ENCODE results near the gene GARIN3.

The GARIN3 gene

DNA sequence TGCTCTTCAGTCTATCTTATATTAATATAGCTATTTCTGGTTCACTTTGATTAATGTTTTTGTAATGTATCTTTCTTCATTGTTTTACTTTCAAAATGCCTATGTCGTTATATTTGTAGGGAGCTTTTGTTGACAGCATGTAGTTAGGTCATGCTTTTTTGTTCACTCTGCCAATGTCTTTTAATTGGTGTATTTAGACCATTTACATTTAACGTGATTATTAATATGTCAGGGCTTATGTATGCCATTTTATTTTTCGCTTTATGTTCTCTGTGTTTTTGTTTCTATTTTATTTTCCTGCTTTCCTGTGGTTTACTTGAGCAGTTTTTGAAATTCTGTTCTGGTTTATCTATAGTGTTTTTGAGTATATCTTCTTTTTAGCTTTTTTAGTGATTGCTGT lies 10.8 kb downstream of the GARIN3 start:
- Histone ChIP-seq H3K4me1 (ENCODE audit: control insufficient read depth in 5 of 5, insufficient read depth in 5 of 5, low read length in 5 of 5) (no peaks in the 10 kb centered on the region), H3K36me3 (ENCODE audit: control insufficient read depth in 5 of 5, insufficient read depth in 5 of 5, low read length in 5 of 5) (no peaks in the 10 kb centered on the region), H3K27ac (ENCODE audit: low read depth, low read length) (no peak overlapping the region), H3K4me3 (ENCODE audit: low read depth in 1 of 5, low read length in 5 of 5) (no peak overlapping the region), H3K9me3 (ENCODE audit: control insufficient read depth in 5 of 5, low read length in 5 of 5) (no peaks in the 10 kb centered on the region), H3K27me3 (ENCODE audit: control insufficient read depth in 5 of 5, insufficient read depth in 4 of 5, low read length in 5 of 5) (peaks cover 0 to 3% (median 0%) of the 10 kb centered on the region in 5 donors), H3K9ac (ENCODE audit: low read length in 5 of 5) (no peak overlapping the region)

DNA sequence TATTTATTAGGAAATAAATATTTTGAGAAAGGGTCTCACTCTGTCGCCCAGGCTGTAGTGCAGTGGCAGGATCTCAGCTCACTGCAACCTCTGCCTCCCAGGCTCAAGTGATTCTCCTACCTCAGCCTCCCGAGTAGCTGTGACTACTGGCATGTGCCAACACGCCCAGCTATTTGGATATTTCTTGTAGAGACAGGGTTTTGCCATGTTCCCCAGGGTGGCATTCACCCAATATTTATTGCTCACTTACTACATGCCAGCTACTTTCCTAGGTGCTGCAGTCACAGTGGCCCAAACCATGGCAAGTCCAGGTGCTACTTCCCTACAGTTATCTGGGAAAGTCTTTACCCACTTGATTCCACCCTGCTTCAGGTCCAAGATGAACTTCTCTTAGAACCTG lies 15.1 kb downstream of the GARIN3 start:
- H3K4me3 ChIP-seq (ENCODE audit: low read depth in 1 of 5, low read length in 5 of 5), result no peak overlapping the region
- no peak overlapping the region for H3K9ac ChIP-seq (ENCODE audit: low read length in 5 of 5)
- H3K27ac ChIP-seq (ENCODE audit: low read depth, low read length), result no peak overlapping the region
- no peaks in the 10 kb centered on the region for H3K36me3 ChIP-seq (ENCODE audit: control insufficient read depth in 5 of 5, insufficient read depth in 5 of 5, low read length in 5 of 5)
- H3K9me3 ChIP-seq (ENCODE audit: control insufficient read depth in 5 of 5, low read length in 5 of 5), result no peaks in the 10 kb centered on the region
- H3K27me3 ChIP-seq (ENCODE audit: control insufficient read depth in 5 of 5, insufficient read depth in 4 of 5, low read length in 5 of 5), result no peaks in the 10 kb centered on the region
- H3K4me1 ChIP-seq (ENCODE audit: control insufficient read depth in 5 of 5, insufficient read depth in 5 of 5, low read length in 5 of 5), result no peaks in the 10 kb centered on the region

DNA sequence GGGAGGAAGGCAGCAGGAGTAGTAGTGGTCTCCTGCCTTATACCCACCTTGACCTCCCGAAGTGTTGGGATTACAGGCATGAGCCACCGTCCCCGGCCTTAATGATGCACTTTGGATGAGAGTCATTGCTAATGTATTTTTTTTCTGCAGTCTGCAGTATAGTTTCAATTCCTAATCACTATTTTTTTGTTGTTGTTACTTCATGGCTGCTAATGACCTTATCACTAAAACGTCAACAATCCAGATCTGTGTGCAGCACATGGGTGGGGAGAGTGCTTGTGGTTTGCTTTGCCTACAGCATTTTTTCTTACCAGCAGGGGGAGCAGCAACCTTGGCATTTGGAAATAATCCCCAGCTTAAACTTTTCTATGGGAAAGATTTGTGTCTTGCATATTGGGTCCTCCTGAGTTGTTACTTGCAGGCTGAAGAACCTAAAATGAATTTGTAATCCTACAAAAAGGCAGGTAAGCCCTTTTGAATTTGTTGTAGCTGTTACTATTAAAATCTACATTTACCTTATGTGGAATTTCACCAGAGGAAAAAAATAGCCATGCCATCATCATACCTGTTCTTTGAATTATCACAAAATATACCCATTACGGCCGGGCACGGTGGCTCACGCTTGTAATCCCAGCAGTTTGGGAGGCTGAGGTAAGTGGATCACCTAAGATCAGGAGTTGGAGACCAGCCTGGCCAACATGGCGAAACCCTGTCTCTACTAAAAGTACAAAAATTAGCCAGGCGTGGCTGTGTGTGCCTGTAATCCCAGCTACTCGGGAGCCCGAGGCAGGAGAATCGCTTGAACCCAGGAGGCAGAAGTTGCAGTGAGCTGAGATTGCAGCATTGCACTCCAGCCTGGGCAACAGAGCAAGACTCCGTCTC lies 17.1 kb downstream of the GARIN3 start:
- Histone ChIP-seq H3K9me3 (ENCODE audit: control insufficient read depth in 5 of 5, low read length in 5 of 5) (no peaks in the 10 kb centered on the region), H3K4me3 (ENCODE audit: low read depth in 1 of 5, low read length in 5 of 5) (no peak overlapping the region), H3K27ac (ENCODE audit: low read depth, low read length) (no peak overlapping the region), H3K36me3 (ENCODE audit: control insufficient read depth in 5 of 5, insufficient read depth in 5 of 5, low read length in 5 of 5) (no peaks in the 10 kb centered on the region), H3K4me1 (ENCODE audit: control insufficient read depth in 5 of 5, insufficient read depth in 5 of 5, low read length in 5 of 5) (peaks cover 0 to under 1% (median 0%) of the 10 kb centered on the region in 5 donors), H3K9ac (ENCODE audit: low read length in 5 of 5) (no peak overlapping the region), H3K27me3 (ENCODE audit: control insufficient read depth in 5 of 5, insufficient read depth in 4 of 5, low read length in 5 of 5) (no peaks in the 10 kb centered on the region)

DNA sequence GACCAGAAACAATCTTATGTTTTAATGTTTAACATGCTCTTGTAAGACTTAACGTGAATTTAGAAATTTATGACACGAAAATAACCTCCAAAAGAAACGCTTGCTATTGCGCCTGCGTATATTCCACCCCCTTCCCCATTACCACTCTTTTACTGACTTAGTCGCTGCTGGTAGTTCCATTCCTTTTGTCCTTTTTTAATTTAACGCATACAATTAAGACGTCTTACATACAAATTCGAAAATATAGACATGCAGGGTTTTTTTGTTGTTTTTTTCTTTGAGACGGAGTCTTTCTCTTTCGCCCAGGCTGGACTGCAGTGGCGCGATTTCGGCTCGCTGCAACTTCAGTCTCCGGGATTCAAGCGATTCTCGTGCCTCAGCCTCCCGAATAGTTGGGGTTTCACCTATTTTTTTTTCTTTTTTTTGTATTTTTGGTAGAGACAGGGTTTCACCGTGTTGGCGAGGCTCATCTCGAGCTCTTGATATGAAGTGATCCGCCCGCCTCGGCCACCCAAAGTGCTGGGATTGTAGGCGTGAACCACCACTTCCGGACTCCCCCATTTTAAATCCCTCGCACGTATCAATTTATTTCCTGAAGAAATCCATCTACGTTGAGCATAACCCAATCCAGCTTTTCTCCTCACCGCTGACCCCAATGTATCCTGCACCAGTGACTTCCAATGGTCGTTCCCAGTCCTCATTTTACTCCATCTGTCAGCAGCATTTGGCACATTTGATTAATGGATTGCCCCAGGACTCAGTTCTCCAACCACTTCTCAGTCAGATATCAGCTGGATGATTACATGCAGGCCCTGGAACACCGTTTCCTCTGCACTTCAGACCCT lies 22.7 kb downstream of the GARIN3 start:
- H3K36me3 ChIP-seq (ENCODE audit: control insufficient read depth in 5 of 5, insufficient read depth in 5 of 5, low read length in 5 of 5), result peaks cover 5 to 10% (median 7%) of the 10 kb centered on the region in 5 donors
- peak overlapping the region; percentile 88 to 97 (median 94) for H3K4me3 ChIP-seq (ENCODE audit: low read depth in 1 of 5, low read length in 5 of 5)
- H3K4me1 ChIP-seq (ENCODE audit: control insufficient read depth in 5 of 5, insufficient read depth in 5 of 5, low read length in 5 of 5), result peaks cover 2 to 21% (median 17%) of the 10 kb centered on the region in 5 donors
- H3K27me3 ChIP-seq (ENCODE audit: control insufficient read depth in 5 of 5, insufficient read depth in 4 of 5, low read length in 5 of 5), result no peaks in the 10 kb centered on the region
- H3K27ac ChIP-seq (ENCODE audit: low read depth, low read length), result peak overlapping the region; percentile 88
- peak overlapping the region; percentile 60 to 99 (median 98) for H3K9ac ChIP-seq (ENCODE audit: low read length in 5 of 5)
- H3K9me3 ChIP-seq (ENCODE audit: control insufficient read depth in 5 of 5, low read length in 5 of 5), result no peaks in the 10 kb centered on the region

DNA sequence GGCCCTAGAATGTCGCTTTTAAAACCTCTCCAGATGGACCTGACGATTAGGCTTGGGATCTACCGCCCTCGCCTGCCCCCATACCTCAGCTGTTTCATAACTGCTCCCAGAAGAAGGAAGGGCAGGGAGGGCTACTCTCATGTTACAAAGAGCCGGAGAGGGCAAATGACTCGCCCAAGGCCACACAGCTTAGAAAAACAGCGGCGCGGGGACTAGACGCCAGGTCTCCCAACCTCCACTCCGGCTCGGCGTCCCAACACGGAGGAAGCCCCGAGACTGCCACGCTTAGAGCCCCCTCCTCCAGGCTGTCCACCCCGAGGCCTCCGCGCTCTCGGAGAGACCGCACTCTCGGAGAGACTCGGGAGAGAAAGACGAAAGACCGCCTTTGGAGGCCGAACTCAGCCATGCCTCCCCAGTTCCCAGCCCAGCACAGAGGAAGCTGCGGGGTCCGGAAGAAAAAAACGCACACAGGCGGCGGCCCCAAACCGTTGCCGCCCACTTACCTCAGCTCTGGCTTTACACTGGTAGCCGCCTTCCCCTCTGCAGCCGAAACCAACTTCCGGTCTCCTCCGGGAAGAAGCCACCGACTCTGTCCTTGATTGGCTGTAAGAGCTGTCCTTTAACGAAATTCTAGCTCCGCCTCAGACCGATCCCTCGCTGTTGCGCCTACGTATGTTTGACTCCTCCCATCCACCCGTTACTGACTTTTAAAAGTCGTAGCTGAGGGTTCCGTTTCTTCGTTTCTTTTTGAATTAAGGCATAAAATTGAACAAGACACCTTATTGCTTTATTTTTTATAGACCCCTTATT lies 23.5 kb downstream of the GARIN3 start, which contains the start of gene MED7:
Gene MED7 (minus strand): TSS at position 549 of the 810 bp plus-strand sequence. CDS start 3,434 bp downstream, outside the sequence.
- peak within 1 kb of the TSS; percentile 88 to 97 (median 94) for H3K4me3 ChIP-seq (ENCODE audit: low read depth in 1 of 5, low read length in 5 of 5)
- peak within 1 kb of the TSS; percentile 88 for H3K27ac ChIP-seq (ENCODE audit: low read depth, low read length)
- peaks cover 10 to 18% (median 14%) of the 10 kb centered on the region in 5 donors for H3K36me3 ChIP-seq (ENCODE audit: control insufficient read depth in 5 of 5, insufficient read depth in 5 of 5, low read length in 5 of 5)
- H3K27me3 ChIP-seq (ENCODE audit: control insufficient read depth in 5 of 5, insufficient read depth in 4 of 5, low read length in 5 of 5), result no peaks in the 10 kb centered on the region
- H3K9me3 ChIP-seq (ENCODE audit: control insufficient read depth in 5 of 5, low read length in 5 of 5), result no peaks in the 10 kb centered on the region
- peaks cover 2 to 21% (median 17%) of the 10 kb centered on the region in 5 donors for H3K4me1 ChIP-seq (ENCODE audit: control insufficient read depth in 5 of 5, insufficient read depth in 5 of 5, low read length in 5 of 5)
- peak within 1 kb of the TSS; percentile 74 to 99 (median 98) for H3K9ac ChIP-seq (ENCODE audit: low read length in 5 of 5)

DNA sequence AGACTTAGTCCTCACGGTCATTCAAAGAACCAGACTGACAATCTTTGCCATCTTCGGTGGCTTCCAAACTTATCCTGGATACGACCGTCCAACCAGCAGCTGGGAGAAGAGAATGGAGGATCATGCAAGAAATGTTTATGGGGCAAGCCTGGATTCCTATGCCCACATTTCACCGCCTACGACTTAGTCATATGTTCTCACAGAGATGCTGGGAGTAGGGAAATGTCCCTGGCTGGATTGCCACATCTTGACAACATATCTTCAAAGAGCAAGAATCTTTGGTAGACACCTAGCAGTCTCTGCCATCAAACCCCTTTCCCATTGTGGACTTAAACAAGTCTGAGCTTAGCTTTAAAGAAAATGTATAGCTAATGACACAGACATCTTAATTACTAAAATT lies 28.4 kb downstream of the GARIN3 start:
- H3K9me3 ChIP-seq (ENCODE audit: control insufficient read depth in 5 of 5, low read length in 5 of 5), result no peaks in the 10 kb centered on the region
- H3K9ac ChIP-seq (ENCODE audit: low read length in 5 of 5), result no peak overlapping the region
- no peaks in the 10 kb centered on the region for H3K27me3 ChIP-seq (ENCODE audit: control insufficient read depth in 5 of 5, insufficient read depth in 4 of 5, low read length in 5 of 5)
- no peak overlapping the region for H3K27ac ChIP-seq (ENCODE audit: low read depth, low read length)
- H3K36me3 ChIP-seq (ENCODE audit: control insufficient read depth in 5 of 5, insufficient read depth in 5 of 5, low read length in 5 of 5), result peaks cover 12 to 26% (median 16%) of the 10 kb centered on the region in 5 donors
- peaks cover 2 to 21% (median 11%) of the 10 kb centered on the region in 5 donors for H3K4me1 ChIP-seq (ENCODE audit: control insufficient read depth in 5 of 5, insufficient read depth in 5 of 5, low read length in 5 of 5)
- no peak overlapping the region for H3K4me3 ChIP-seq (ENCODE audit: low read depth in 1 of 5, low read length in 5 of 5)

DNA sequence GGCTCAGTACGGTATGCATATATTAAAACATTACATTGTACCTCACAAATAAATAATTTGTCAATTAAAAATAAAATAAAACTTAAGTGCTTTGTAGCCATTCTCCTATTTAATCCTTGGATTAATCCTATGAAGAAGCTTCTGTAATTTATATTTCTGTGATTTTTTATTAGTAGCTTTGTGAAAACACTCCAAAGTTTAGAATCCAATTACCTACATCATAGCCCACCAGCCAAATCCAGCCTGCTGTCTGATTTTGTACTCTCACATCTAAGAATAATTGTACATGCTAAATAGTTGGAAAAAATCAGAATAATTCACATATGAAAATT lies 33.8 kb downstream of the GARIN3 start:
- Histone ChIP-seq H3K27ac (ENCODE audit: low read depth, low read length) (no peak overlapping the region), H3K36me3 (ENCODE audit: control insufficient read depth in 5 of 5, insufficient read depth in 5 of 5, low read length in 5 of 5) (peaks cover 0 to 5% (median 0%) of the 10 kb centered on the region in 5 donors), H3K9ac (ENCODE audit: low read length in 5 of 5) (no peak overlapping the region), H3K4me3 (ENCODE audit: low read depth in 1 of 5, low read length in 5 of 5) (no peak overlapping the region), H3K4me1 (ENCODE audit: control insufficient read depth in 5 of 5, insufficient read depth in 5 of 5, low read length in 5 of 5) (peaks cover 0 to 5% (median 0%) of the 10 kb centered on the region in 5 donors), H3K9me3 (ENCODE audit: control insufficient read depth in 5 of 5, low read length in 5 of 5) (no peaks in the 10 kb centered on the region), H3K27me3 (ENCODE audit: control insufficient read depth in 5 of 5, insufficient read depth in 4 of 5, low read length in 5 of 5) (no peaks in the 10 kb centered on the region)

DNA sequence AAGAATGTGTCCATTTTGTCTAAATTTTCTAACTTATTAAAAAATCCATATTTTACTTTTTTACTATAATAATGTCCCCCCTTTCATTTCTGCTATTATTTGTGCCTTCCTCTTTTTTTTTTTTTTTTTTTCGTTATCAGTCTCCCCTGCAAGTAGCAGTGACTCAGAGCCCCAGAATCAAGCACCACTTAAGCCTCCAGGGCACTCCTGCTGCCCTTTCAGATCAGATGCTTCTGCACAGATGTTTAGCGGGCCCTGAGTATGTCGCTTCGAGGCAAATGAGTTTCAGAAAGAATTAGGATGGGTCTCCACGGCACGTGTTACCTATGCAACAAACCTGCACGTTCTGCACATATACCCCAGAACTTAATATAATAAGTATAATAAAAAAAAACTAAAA lies 35.1 kb downstream of the GARIN3 start:
- peaks cover 0 to 5% (median 0%) of the 10 kb centered on the region in 5 donors for H3K4me1 ChIP-seq (ENCODE audit: control insufficient read depth in 5 of 5, insufficient read depth in 5 of 5, low read length in 5 of 5)
- no peaks in the 10 kb centered on the region for H3K36me3 ChIP-seq (ENCODE audit: control insufficient read depth in 5 of 5, insufficient read depth in 5 of 5, low read length in 5 of 5)
- H3K4me3 ChIP-seq (ENCODE audit: low read depth in 1 of 5, low read length in 5 of 5), result no peak overlapping the region
- H3K27ac ChIP-seq (ENCODE audit: low read depth, low read length), result no peak overlapping the region
- H3K9me3 ChIP-seq (ENCODE audit: control insufficient read depth in 5 of 5, low read length in 5 of 5), result no peaks in the 10 kb centered on the region
- H3K27me3 ChIP-seq (ENCODE audit: control insufficient read depth in 5 of 5, insufficient read depth in 4 of 5, low read length in 5 of 5), result no peaks in the 10 kb centered on the region
- H3K9ac ChIP-seq (ENCODE audit: low read length in 5 of 5), result no peak overlapping the region

DNA sequence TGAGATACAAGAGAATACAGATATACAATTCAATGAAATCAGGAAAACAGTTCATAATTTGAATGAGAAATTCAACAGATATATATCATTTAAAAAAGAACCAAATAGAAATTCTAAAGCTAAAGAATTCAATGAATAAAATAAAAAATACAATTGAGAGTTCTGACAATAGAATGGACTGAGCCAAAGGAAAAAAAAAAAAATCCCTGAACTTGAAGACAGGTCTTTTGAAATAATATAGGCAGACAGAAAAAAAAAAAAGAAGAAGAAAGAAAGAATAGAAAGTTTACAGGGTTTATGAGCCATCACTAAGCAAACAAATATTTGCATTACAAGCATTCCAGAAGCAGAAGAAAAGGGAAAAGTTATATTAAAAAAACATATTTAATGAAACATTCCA lies 44.4 kb downstream of the GARIN3 start:
- Histone ChIP-seq H3K27me3 (ENCODE audit: control insufficient read depth in 5 of 5, insufficient read depth in 4 of 5, low read length in 5 of 5) (no peaks in the 10 kb centered on the region), H3K27ac (ENCODE audit: low read depth, low read length) (no peak overlapping the region), H3K4me3 (ENCODE audit: low read depth in 1 of 5, low read length in 5 of 5) (no peak overlapping the region), H3K4me1 (ENCODE audit: control insufficient read depth in 5 of 5, insufficient read depth in 5 of 5, low read length in 5 of 5) (no peaks in the 10 kb centered on the region), H3K9me3 (ENCODE audit: control insufficient read depth in 5 of 5, low read length in 5 of 5) (peaks cover 3 to 13% (median 7%) of the 10 kb centered on the region in 5 donors), H3K9ac (ENCODE audit: low read length in 5 of 5) (no peak overlapping the region), H3K36me3 (ENCODE audit: control insufficient read depth in 5 of 5, insufficient read depth in 5 of 5, low read length in 5 of 5) (no peaks in the 10 kb centered on the region)

All from subcutaneous abdominal adipose tissue (tissue), 5 donors.